Measurements from ENCODE around the gene PRADC1.

Gene PRADC1

GRCh38 chr2:73259704-73260337 is 26.8 kb upstream of the PRADC1 start:
- H3K4me1 Mint-ChIP-seq = peaks cover 4% of the 10 kb centered on the region
- no peak overlapping the region for H3K27ac Mint-ChIP-seq
- no peak for DNase-seq
- H3K4me3 Mint-ChIP-seq = no peak overlapping the region
- H3K36me3 Mint-ChIP-seq (ENCODE audit: low read depth) = no peaks in the 10 kb centered on the region
- no peaks in the 10 kb centered on the region for H3K9me3 Mint-ChIP-seq
- H3K27me3 Mint-ChIP-seq (ENCODE audit: low read depth, poor library complexity) = peaks cover 11% of the 10 kb centered on the region
- TF ChIP-seq CTCF (IDR thresholded peaks at IDR 0.05) = no peak

- peaks cover 10% of the 10 kb centered on the region for H3K27me3 Mint-ChIP-seq (ENCODE audit: low read depth, poor library complexity)
- no peak for DNase-seq
- no peak for TF ChIP-seq CTCF (IDR thresholded peaks at IDR 0.05)
- peaks cover 4% of the 10 kb centered on the region for H3K4me1 Mint-ChIP-seq
- H3K36me3 Mint-ChIP-seq (ENCODE audit: low read depth) = no peaks in the 10 kb centered on the region
- no peak overlapping the region for H3K27ac Mint-ChIP-seq
- H3K4me3 Mint-ChIP-seq = no peak overlapping the region
- no peaks in the 10 kb centered on the region for H3K9me3 Mint-ChIP-seq
Observed at GRCh38 chr2:73259276-73259675, 26.2 kb upstream of the PRADC1 start.

GRCh38 chr2:73258913-73259215 is 25.8 kb upstream of the PRADC1 start:
- peaks cover 4% of the 10 kb centered on the region for H3K4me1 Mint-ChIP-seq
- no peak for DNase-seq
- no peak for TF ChIP-seq CTCF (IDR thresholded peaks at IDR 0.05)
- H3K27ac Mint-ChIP-seq = no peak overlapping the region
- no peak overlapping the region for H3K4me3 Mint-ChIP-seq
- H3K27me3 Mint-ChIP-seq (ENCODE audit: low read depth, poor library complexity) = peaks cover 6% of the 10 kb centered on the region
- H3K9me3 Mint-ChIP-seq = no peaks in the 10 kb centered on the region
- H3K36me3 Mint-ChIP-seq (ENCODE audit: low read depth) = peaks cover 2% of the 10 kb centered on the region

- Mint-ChIP-seq H3K27me3 (ENCODE audit: low read depth, poor library complexity) (peaks cover 6% of the 10 kb centered on the region), H3K36me3 (ENCODE audit: low read depth) (peaks cover 7% of the 10 kb centered on the region), H3K4me3 (no peak overlapping the region), H3K27ac (no peak overlapping the region), H3K4me1 (peaks cover 4% of the 10 kb centered on the region), H3K9me3 (no peaks in the 10 kb centered on the region)
- TF ChIP-seq CTCF (IDR thresholded peaks at IDR 0.05) = no peak
- DNase-seq = no peak
Observed at GRCh38 chr2:73258186-73258912, 25.3 kb upstream of the PRADC1 start.

- peaks cover 4% of the 10 kb centered on the region for H3K4me1 Mint-ChIP-seq
- H3K27me3 Mint-ChIP-seq (ENCODE audit: low read depth, poor library complexity) = peaks cover 6% of the 10 kb centered on the region
- DNase-seq = no peak
- H3K27ac Mint-ChIP-seq = no peak overlapping the region
- TF ChIP-seq CTCF (IDR thresholded peaks at IDR 0.05) = no peak
- H3K36me3 Mint-ChIP-seq (ENCODE audit: low read depth) = peaks cover 13% of the 10 kb centered on the region
- no peaks in the 10 kb centered on the region for H3K9me3 Mint-ChIP-seq
- no peak overlapping the region for H3K4me3 Mint-ChIP-seq
Observed at GRCh38 chr2:73257425-73258125, 24.5 kb upstream of the PRADC1 start.
